ENCODE data around the gene HPSE2.

The HPSE2 gene

DNA sequence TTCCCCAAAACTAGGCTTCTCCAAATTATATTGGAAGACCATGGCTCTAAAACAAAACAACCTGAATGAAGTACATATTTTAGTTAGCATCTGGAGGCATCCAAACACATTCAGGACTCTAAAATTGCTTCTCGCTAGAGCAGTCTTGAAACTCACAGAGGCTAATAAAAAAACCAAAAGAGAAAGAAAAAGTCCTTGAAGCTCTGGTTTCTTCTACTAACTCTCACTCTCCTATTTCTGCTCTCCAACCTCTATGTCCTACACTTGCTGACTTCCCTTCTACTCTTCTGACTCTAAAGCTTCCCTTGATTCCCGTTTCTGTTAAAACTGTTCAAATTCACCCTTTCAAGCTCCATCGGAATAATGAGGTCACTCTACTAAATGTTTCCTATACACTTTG is 418.3 kb downstream of the HPSE2 start:
- DNase-seq = no peak
- Histone ChIP-seq H3K9ac (ENCODE audit: low read depth, low read length) (no peak overlapping the region), H3K27ac (ENCODE audit: low read length) (no peak overlapping the region), H3K4me1 (ENCODE audit: insufficient read depth, low read length) (no peaks in the 10 kb centered on the region), H3K4me3 (ENCODE audit: low read depth in 1 of 2, low read length in 2 of 2) (no peak overlapping the region), H2AFZ (ENCODE audit: low read depth, low read length) (no peak overlapping the region), H3K79me2 (ENCODE audit: insufficient read depth, low read length) (no peaks in the 10 kb centered on the region), H4K20me1 (ENCODE audit: insufficient read depth, low read length) (no peaks in the 10 kb centered on the region), H3K4me2 (ENCODE audit: insufficient read depth, low read length) (no peak overlapping the region), H3K27me3 (ENCODE audit: insufficient read depth, low read length, poor library complexity) (peaks cover 4% of the 10 kb centered on the region), H3K36me3 (ENCODE audit: insufficient read depth, low read length) (no peaks in the 10 kb centered on the region), H3K9me3 (ENCODE audit: insufficient read depth, low read length, severe bottlenecking) (no peaks in the 10 kb centered on the region)
- TF ChIP-seq, protein P1, sequence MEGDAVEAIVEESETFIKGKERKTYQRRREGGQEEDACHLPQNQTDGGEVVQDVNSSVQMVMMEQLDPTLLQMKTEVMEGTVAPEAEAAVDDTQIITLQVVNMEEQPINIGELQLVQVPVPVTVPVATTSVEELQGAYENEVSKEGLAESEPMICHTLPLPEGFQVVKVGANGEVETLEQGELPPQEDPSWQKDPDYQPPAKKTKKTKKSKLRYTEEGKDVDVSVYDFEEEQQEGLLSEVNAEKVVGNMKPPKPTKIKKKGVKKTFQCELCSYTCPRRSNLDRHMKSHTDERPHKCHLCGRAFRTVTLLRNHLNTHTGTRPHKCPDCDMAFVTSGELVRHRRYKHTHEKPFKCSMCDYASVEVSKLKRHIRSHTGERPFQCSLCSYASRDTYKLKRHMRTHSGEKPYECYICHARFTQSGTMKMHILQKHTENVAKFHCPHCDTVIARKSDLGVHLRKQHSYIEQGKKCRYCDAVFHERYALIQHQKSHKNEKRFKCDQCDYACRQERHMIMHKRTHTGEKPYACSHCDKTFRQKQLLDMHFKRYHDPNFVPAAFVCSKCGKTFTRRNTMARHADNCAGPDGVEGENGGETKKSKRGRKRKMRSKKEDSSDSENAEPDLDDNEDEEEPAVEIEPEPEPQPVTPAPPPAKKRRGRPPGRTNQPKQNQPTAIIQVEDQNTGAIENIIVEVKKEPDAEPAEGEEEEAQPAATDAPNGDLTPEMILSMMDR (IDR thresholded peaks at IDR 0.05; ENCODE audit: borderline replicate concordance, extremely low read depth, low read length, poor library complexity, severe bottlenecking) = no peak
- TF ChIP-seq EZH2 (IDR thresholded peaks at IDR 0.05; ENCODE audit: borderline replicate concordance, low read depth, low read length, severe bottlenecking) = no peak
- no peak for ATAC-seq (ENCODE audit: insufficient read depth, low read depth)

DNA sequence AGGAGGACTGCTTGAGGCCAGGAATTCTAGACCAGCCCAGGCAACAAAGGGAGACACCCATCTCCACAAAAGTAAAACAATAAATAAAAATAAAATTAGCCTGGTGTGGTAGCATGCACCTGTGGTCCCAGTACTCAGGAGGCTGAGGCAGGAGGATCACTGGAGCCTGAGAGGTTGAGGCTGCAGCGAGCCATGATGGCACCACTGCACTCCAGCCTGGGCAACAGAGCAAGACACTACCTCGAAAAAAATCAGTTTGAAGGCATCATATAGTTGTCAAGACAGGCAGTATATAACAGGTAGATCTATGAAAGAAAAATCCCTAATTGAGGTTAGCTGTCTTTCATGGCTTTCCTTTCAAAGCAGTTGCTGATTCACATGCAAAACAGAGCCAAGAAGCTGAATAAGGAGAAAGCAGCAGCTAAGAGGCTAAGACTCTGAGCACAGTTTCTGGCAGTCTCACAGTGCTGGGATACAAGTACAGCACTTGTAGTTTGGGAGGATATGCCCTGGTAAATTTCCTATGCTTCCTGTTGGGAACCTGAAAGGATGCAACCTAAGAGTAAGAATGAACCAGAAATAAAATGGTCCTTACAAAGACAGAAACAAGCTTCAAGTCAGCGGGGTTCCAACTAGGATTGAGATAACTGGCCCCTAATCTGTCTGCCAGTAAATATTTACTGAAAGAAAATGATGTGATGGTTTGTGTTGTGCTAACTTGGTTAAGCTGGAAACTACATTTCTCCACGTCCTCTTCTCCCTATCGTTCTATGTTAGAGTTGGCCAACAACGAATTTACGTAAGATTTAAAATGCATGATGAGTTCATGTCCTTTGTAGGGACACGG is 420.4 kb downstream of the HPSE2 start:
- no peaks in the 10 kb centered on the region for H3K79me2 ChIP-seq (ENCODE audit: insufficient read depth, low read length)
- no peaks in the 10 kb centered on the region for H3K4me1 ChIP-seq (ENCODE audit: insufficient read depth, low read length)
- H3K27ac ChIP-seq (ENCODE audit: low read length) = no peak overlapping the region
- H4K20me1 ChIP-seq (ENCODE audit: insufficient read depth, low read length) = no peaks in the 10 kb centered on the region
- DNase-seq = no peak
- ATAC-seq (ENCODE audit: insufficient read depth, low read depth) = no peak
- H3K4me2 ChIP-seq (ENCODE audit: insufficient read depth, low read length) = no peak overlapping the region
- H3K9me3 ChIP-seq (ENCODE audit: insufficient read depth, low read length, severe bottlenecking) = no peaks in the 10 kb centered on the region
- H3K27me3 ChIP-seq (ENCODE audit: insufficient read depth, low read length, poor library complexity) = peaks cover 4% of the 10 kb centered on the region
- no peak overlapping the region for H3K9ac ChIP-seq (ENCODE audit: low read depth, low read length)
- H3K36me3 ChIP-seq (ENCODE audit: insufficient read depth, low read length) = no peaks in the 10 kb centered on the region
- no peak for TF ChIP-seq EZH2 (IDR thresholded peaks at IDR 0.05; ENCODE audit: borderline replicate concordance, low read depth, low read length, severe bottlenecking)
- TF ChIP-seq, protein P1 (IDR thresholded peaks at IDR 0.05; ENCODE audit: borderline replicate concordance, extremely low read depth, low read length, poor library complexity, severe bottlenecking) = no peak
- no peak overlapping the region for H3K4me3 ChIP-seq (ENCODE audit: low read depth in 1 of 2, low read length in 2 of 2)
- no peak overlapping the region for H2AFZ ChIP-seq (ENCODE audit: low read depth, low read length)

DNA sequence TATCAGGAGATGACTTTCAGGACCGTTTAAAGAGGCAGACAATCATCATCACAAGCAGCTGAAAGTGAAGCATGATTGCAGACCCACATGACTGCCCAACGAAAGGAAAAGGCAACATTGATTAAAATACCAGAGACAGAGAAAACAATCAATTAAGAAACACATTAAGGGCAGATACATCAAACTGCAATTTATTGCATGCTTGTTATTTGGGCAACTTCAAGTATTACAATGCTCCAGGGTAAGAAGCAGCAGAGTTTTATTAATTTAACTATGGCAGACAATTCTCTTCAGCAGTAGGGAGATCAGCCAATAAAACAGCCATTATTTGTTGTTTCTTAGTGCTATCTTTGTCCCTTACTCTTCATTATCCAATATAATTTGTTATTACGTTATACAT is 421.2 kb downstream of the HPSE2 start:
- Histone ChIP-seq H3K9me3 (ENCODE audit: insufficient read depth, low read length, severe bottlenecking) (no peaks in the 10 kb centered on the region), H3K79me2 (ENCODE audit: insufficient read depth, low read length) (no peaks in the 10 kb centered on the region), H3K27me3 (ENCODE audit: insufficient read depth, low read length, poor library complexity) (peaks cover 4% of the 10 kb centered on the region), H3K27ac (ENCODE audit: low read length) (no peak overlapping the region), H3K9ac (ENCODE audit: low read depth, low read length) (no peak overlapping the region), H2AFZ (ENCODE audit: low read depth, low read length) (no peak overlapping the region), H3K4me1 (ENCODE audit: insufficient read depth, low read length) (no peaks in the 10 kb centered on the region), H3K4me3 (ENCODE audit: low read depth in 1 of 2, low read length in 2 of 2) (no peak overlapping the region), H4K20me1 (ENCODE audit: insufficient read depth, low read length) (no peaks in the 10 kb centered on the region), H3K36me3 (ENCODE audit: insufficient read depth, low read length) (no peaks in the 10 kb centered on the region), H3K4me2 (ENCODE audit: insufficient read depth, low read length) (no peak overlapping the region)
- TF ChIP-seq, protein P1 (IDR thresholded peaks at IDR 0.05; ENCODE audit: borderline replicate concordance, extremely low read depth, low read length, poor library complexity, severe bottlenecking) = no peak
- TF ChIP-seq EZH2 (IDR thresholded peaks at IDR 0.05; ENCODE audit: borderline replicate concordance, low read depth, low read length, severe bottlenecking) = no peak
- DNase-seq (no peak), ATAC-seq (ENCODE audit: insufficient read depth, low read depth) (no peak)

Data from DND-41 (cell line).